ENCODE results near the gene PTGES3L.
"Not testable (repeated sequence)": the region's sequence is repeated elsewhere in the genome, so short reads cannot be mapped to it uniquely, and the experiment has no call there.

PTGES3L gene

GRCh38 chr17:42919522-42920077 is 60.3 kb downstream of the PTGES3L start:
- DNase-seq (ENCODE audit: low spot score), result not testable (repeated sequence)

- no peak for DNase-seq (ENCODE audit: low spot score)
These were observed 60.9 kb downstream of the PTGES3L start for GRCh38 chr17:42918902-42919521.
